NCI-H2196 treated with DMSO at 0.1 percent for 48 hours (cell line): ENCODE measurements around the gene SNTG2.
"Not testable (repeated sequence)": the region's sequence is repeated elsewhere in the genome, so short reads cannot be mapped to it uniquely, and the experiment has no call there.

Experiments
- DNase-seq: peaks from one replicate; lab custom pipeline; 2025; ENCODE audit not compliant: unreplicated experiment; lab: John Stamatoyannopoulos, UW

Gene SNTG2

GRCh38 chr2:1170241-1170640 lies 219.6 kb downstream of the SNTG2 start:
- DNase-seq, result no peak

GRCh38 chr2:1170711-1171110 lies 220.1 kb downstream of the SNTG2 start:
- no peak for DNase-seq

- no peak for DNase-seq
Observed at GRCh38 chr2:1173528-1173927, 222.9 kb downstream of the SNTG2 start.

GRCh38 chr2:1181893-1182292 lies 231.2 kb downstream of the SNTG2 start:
- no peak for DNase-seq

GRCh38 chr2:1183300-1183699 lies 232.7 kb downstream of the SNTG2 start:
- no peak for DNase-seq

- DNase-seq, result no peak
Observed at GRCh38 chr2:1186421-1186820, 235.8 kb downstream of the SNTG2 start.

GRCh38 chr2:1187189-1187588 lies 236.5 kb downstream of the SNTG2 start:
- no peak for DNase-seq

- no peak for DNase-seq
Observed at GRCh38 chr2:1192121-1192520, 241.5 kb downstream of the SNTG2 start.

- no peak for DNase-seq
Observed at GRCh38 chr2:1193801-1194200, 243.2 kb downstream of the SNTG2 start.

GRCh38 chr2:1203772-1204171 lies 253.1 kb downstream of the SNTG2 start:
- no peak for DNase-seq

GRCh38 chr2:1205853-1206252 lies 255.2 kb downstream of the SNTG2 start:
- no peak for DNase-seq

- no peak for DNase-seq
Observed at GRCh38 chr2:1207962-1208510, 257.4 kb downstream of the SNTG2 start.

GRCh38 chr2:1208522-1208921 lies 257.9 kb downstream of the SNTG2 start:
- no peak for DNase-seq

- no peak for DNase-seq
Observed at GRCh38 chr2:1209246-1209645, 258.6 kb downstream of the SNTG2 start.

- no peak for DNase-seq
Observed at GRCh38 chr2:1209761-1210160, 259.1 kb downstream of the SNTG2 start.

- DNase-seq, result no peak
Observed at GRCh38 chr2:1210352-1210751, 259.7 kb downstream of the SNTG2 start.

- DNase-seq, result no peak
Observed at GRCh38 chr2:1219901-1220573, 269.4 kb downstream of the SNTG2 start.

- no peak for DNase-seq
Observed at GRCh38 chr2:1222056-1222455, 271.4 kb downstream of the SNTG2 start.

GRCh38 chr2:1223791-1224190 lies 273.1 kb downstream of the SNTG2 start:
- no peak for DNase-seq

- DNase-seq, result no peak
Observed at GRCh38 chr2:1224901-1225300, 274.3 kb downstream of the SNTG2 start.

GRCh38 chr2:1226766-1227165 lies 276.1 kb downstream of the SNTG2 start:
- no peak for DNase-seq

- no peak for DNase-seq
Observed at GRCh38 chr2:1227274-1227900, 276.7 kb downstream of the SNTG2 start.

- not testable (repeated sequence) for DNase-seq
Observed at GRCh38 chr2:1229596-1229995, 278.9 kb downstream of the SNTG2 start.
